WTC11 (cell line): ENCODE measurements around the gene FBXO15.

Experiments
- CREB1 ChIP-seq: sonication (generic); formaldehyde crosslinking; IDR thresholded peaks from 2 replicates; pipeline ENCODE4 v1.8.0; 2023; ENCODE audit warnings: mild to moderate bottlenecking, missing genetic modification reagents
- CREM ChIP-seq: sonication (generic); formaldehyde crosslinking; IDR thresholded peaks from 2 replicates; pipeline ENCODE4 v1.8.1; 2022; ENCODE audit warnings: mild to moderate bottlenecking, missing genetic modification reagents, moderate library complexity
- CTCF ChIP-seq: fragments of 200-600 bp; IDR thresholded peaks from 2 replicates; pipeline ENCODE4 v1.8.0; 2022; ENCODE audit warnings: antibody characterized with exemption
- FOXJ3 ChIP-seq: sonication (generic); formaldehyde crosslinking; IDR thresholded peaks from 2 replicates; pipeline ENCODE4 v1.9.0; 2021; ENCODE audit warnings: missing genetic modification reagents, mild to moderate bottlenecking, borderline replicate concordance

GRCh38 chr18:74131124-74131523 lies 16.5 kb downstream of the FBXO15 start:
- no peak for TF ChIP-seq CREM
- TF ChIP-seq CTCF = no peak
- no peak for TF ChIP-seq CREB1
- TF ChIP-seq FOXJ3 (CRISPR knock-in tag) = no peak
